HL-60 (cell line): Measurements from ENCODE around the gene DOCK9.

ENCODE experiments used
- DNase-seq, 2 experiments: peaks; one replicate each; pipeline ENCODE4 v3.0.0-alpha.2; 2010 to 2020; ENCODE audit warnings: low read depth in 1 of 2, low spot score in 1 of 2
- H3K27ac ChIP-seq: fragments of 250-450 bp; sonication (Bioruptor Pico); replicated peaks from 2 replicates; pipeline ENCODE4 v1.5.1; 2020; ENCODE audit warnings: mild to moderate bottlenecking, moderate library complexity
- H3K27me3 ChIP-seq: fragments of 250-450 bp; sonication (Bioruptor Pico); 2 replicates; pipeline ENCODE4 v1.5.1; 2021; ENCODE audit warnings: mild to moderate bottlenecking, moderate library complexity; ENCODE audit not compliant: insufficient read depth, poor library complexity, severe bottlenecking
- H3K4me3 ChIP-seq: replicated peaks from 2 replicates; pipeline ENCODE4 v1.5.1; 2011; ENCODE audit warnings: mild to moderate bottlenecking, control low read depth, low read length; ENCODE audit not compliant: insufficient read depth
- CTCF ChIP-seq: IDR thresholded peaks from one replicate; pipeline ENCODE4 v1.5.1; 2011; ENCODE audit warnings: low read length, control low read depth, inconsistent platforms; ENCODE audit not compliant: insufficient read depth
- GABPA ChIP-seq: IDR thresholded peaks from 2 replicates; pipeline ENCODE4 v1.6.1; 2012; ENCODE audit warnings: low read depth
- POLR2AphosphoS5 ChIP-seq: IDR thresholded peaks from 2 replicates; pipeline ENCODE4 v1.6.1; 2012; ENCODE audit warnings: low read depth
- SPI1 ChIP-seq: IDR thresholded peaks from 2 replicates; pipeline ENCODE4 v1.6.1; 2012; ENCODE audit warnings: low read depth, mild to moderate bottlenecking, borderline replicate concordance
- TF ChIP-seq, protein P1 (sequence below): IDR thresholded peaks from 2 replicates; pipeline ENCODE4 v1.6.1; 2012; ENCODE audit warnings: low read depth; ENCODE audit not compliant: insufficient replicate concordance

DOCK9 gene

GRCh38 chr13:98791611-98792010, 186.3 kb downstream of the DOCK9 start:
- TF ChIP-seq POLR2AphosphoS5, result no peak
- TF ChIP-seq, protein P1, sequence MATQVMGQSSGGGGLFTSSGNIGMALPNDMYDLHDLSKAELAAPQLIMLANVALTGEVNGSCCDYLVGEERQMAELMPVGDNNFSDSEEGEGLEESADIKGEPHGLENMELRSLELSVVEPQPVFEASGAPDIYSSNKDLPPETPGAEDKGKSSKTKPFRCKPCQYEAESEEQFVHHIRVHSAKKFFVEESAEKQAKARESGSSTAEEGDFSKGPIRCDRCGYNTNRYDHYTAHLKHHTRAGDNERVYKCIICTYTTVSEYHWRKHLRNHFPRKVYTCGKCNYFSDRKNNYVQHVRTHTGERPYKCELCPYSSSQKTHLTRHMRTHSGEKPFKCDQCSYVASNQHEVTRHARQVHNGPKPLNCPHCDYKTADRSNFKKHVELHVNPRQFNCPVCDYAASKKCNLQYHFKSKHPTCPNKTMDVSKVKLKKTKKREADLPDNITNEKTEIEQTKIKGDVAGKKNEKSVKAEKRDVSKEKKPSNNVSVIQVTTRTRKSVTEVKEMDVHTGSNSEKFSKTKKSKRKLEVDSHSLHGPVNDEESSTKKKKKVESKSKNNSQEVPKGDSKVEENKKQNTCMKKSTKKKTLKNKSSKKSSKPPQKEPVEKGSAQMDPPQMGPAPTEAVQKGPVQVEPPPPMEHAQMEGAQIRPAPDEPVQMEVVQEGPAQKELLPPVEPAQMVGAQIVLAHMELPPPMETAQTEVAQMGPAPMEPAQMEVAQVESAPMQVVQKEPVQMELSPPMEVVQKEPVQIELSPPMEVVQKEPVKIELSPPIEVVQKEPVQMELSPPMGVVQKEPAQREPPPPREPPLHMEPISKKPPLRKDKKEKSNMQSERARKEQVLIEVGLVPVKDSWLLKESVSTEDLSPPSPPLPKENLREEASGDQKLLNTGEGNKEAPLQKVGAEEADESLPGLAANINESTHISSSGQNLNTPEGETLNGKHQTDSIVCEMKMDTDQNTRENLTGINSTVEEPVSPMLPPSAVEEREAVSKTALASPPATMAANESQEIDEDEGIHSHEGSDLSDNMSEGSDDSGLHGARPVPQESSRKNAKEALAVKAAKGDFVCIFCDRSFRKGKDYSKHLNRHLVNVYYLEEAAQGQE, result no peak
- TF ChIP-seq SPI1, result no peak
- no peak for TF ChIP-seq CTCF
- no peak for TF ChIP-seq GABPA
- no peak overlapping the region for H3K27ac ChIP-seq
- peaks cover 16% of the 10 kb centered on the region for H3K27me3 ChIP-seq
- no peak for DNase-seq
- H3K4me3 ChIP-seq, result no peak overlapping the region

- H3K27me3 ChIP-seq, result peaks cover 11% of the 10 kb centered on the region
- no peak for TF ChIP-seq SPI1
- TF ChIP-seq, protein P1, result no peak
- no peak for TF ChIP-seq POLR2AphosphoS5
- TF ChIP-seq CTCF, result no peak
- TF ChIP-seq GABPA, result no peak
- no peak for DNase-seq
- H3K4me3 ChIP-seq, result no peak overlapping the region
- H3K27ac ChIP-seq, result no peak overlapping the region
Measured at GRCh38 chr13:98787996-98788395, 189.9 kb downstream of the DOCK9 start.

DNA sequence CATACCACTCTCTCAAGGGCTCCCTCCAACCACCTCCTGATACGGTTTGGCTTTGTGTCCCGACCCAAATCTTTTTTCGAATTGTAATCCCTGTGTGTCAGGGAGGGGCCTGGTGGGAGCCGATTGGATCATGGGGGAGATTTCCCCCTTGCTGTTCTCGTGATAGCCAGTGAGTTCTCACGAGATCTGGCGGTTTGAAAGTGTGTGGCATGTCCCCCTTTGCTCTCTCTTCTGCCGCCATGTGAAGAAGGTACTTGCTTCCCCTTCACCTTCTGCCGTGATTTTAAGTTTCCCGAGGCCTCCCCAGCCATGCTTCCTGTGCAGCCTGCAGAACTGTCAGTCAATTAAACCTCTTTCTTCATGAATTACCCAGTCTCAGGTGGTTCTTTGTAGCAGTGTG, 190.7 kb downstream of the DOCK9 start:
- no peak overlapping the region for H3K4me3 ChIP-seq
- peaks cover 11% of the 10 kb centered on the region for H3K27me3 ChIP-seq
- no peak overlapping the region for H3K27ac ChIP-seq
- no peak for TF ChIP-seq POLR2AphosphoS5
- no peak for DNase-seq

- TF ChIP-seq POLR2AphosphoS5 (no peak), CTCF (no peak), SPI1 (no peak)
- no peak overlapping the region for H3K27ac ChIP-seq
- peaks cover 11% of the 10 kb centered on the region for H3K27me3 ChIP-seq
- H3K4me3 ChIP-seq, result no peak overlapping the region
- DNase-seq, result no peak
Measured at GRCh38 chr13:98786023-98786422, 191.8 kb downstream of the DOCK9 start.
